ENCODE results near the gene LAMA2. TPM values are rescaled to one million over a fixed set of nuclear protein-coding genes. Genes with fewer than 3 reads are reported as not detected.
"Not testable (repeated sequence)": the region's sequence is repeated elsewhere in the genome, so short reads cannot be mapped to it uniquely, and the experiment has no call there.

The LAMA2 gene
- total RNA-seq, 1 experiment from 2014 or later = 0.28 TPM

- POLR2A ChIA-PET = no interaction called here
- ATAC-seq (no peak), DNase-seq (ENCODE audit: low read depth, low spot score) (no peak)
- Histone ChIP-seq H3K36me3 (ENCODE audit: control insufficient read depth, insufficient read depth, low read length) (no peaks in the 10 kb centered on the region), H3K27ac (ENCODE audit: low read length) (no peak overlapping the region), H3K4me1 (ENCODE audit: control insufficient read depth, insufficient read depth, low read length) (no peaks in the 10 kb centered on the region), H3K4me3 (ENCODE audit: low read depth in 2 of 2, low read length in 2 of 2) (no peak overlapping the region), H3K9me3 (ENCODE audit: control insufficient read depth, insufficient read depth, low read depth, low read length) (no peaks in the 10 kb centered on the region), H3K27me3 (ENCODE audit: control insufficient read depth, insufficient read depth, low read length) (no peaks in the 10 kb centered on the region)
- TF ChIP-seq REST (IDR thresholded peaks at IDR 0.05; ENCODE audit: insufficient read depth in 1 of 2, low read depth in 2 of 2, low read length in 1 of 2) (no peak), CTCF (IDR thresholded peaks at IDR 0.05) (no peak), SIN3A (IDR thresholded peaks at IDR 0.05; ENCODE audit: borderline replicate concordance, insufficient read depth, low read depth, low read length) (no peak), TCF7L2 (IDR thresholded peaks at IDR 0.05; ENCODE audit: low read depth, low read length) (no peak), POLR2AphosphoS5 (IDR thresholded peaks at IDR 0.05; ENCODE audit: low read depth, low read length) (no peak)
- BruUV-seq (replicated peaks) = no TSS peak
- CTCF ChIA-PET = no interaction called here
- in situ Hi-C loops (cut with HindIII; ENCODE audit: low pct_unique_long_range_greater_than_20kb, low sequenced_read_pairs) = no loop called here
- intact Hi-C loops (cut with micrococcal nuclease; ENCODE audit: unreplicated experiment) = no loop called here
Observed at GRCh38 chr6:129164032-129164431, 281.1 kb downstream of the LAMA2 start.

GRCh38 chr6:129172279-129172995 is 289.5 kb downstream of the LAMA2 start:
- H3K36me3 ChIP-seq (ENCODE audit: control insufficient read depth, insufficient read depth, low read length); BruUV-seq (replicated peaks); DNase-seq (ENCODE audit: low read depth, low spot score); H3K27me3 ChIP-seq (ENCODE audit: control insufficient read depth, insufficient read depth, low read length); intact Hi-C loops (cut with micrococcal nuclease; ENCODE audit: unreplicated experiment); in situ Hi-C loops (cut with HindIII; ENCODE audit: low pct_unique_long_range_greater_than_20kb, low sequenced_read_pairs); H3K9me3 ChIP-seq (ENCODE audit: control insufficient read depth, insufficient read depth, low read depth, low read length); CTCF ChIA-PET; POLR2A ChIA-PET; H3K4me1 ChIP-seq (ENCODE audit: control insufficient read depth, insufficient read depth, low read length); ATAC-seq; H3K27ac ChIP-seq (ENCODE audit: low read length): not testable (repeated sequence)
- H3K4me3 ChIP-seq (ENCODE audit: low read depth in 2 of 2, low read length in 2 of 2) = peak overlapping the region; percentile 32 to 41

GRCh38 chr6:129175066-129175465 is 292.1 kb downstream of the LAMA2 start:
- H3K36me3 ChIP-seq (ENCODE audit: control insufficient read depth, insufficient read depth, low read length) = no peaks in the 10 kb centered on the region; the same call in 1 of the 2 replicates
- intact Hi-C loops (cut with micrococcal nuclease; ENCODE audit: unreplicated experiment) = no loop called here
- POLR2A ChIA-PET = no interaction called here
- TF ChIP-seq CTCF (IDR thresholded peaks at IDR 0.05) = no peak
- TF ChIP-seq REST (IDR thresholded peaks at IDR 0.05; ENCODE audit: insufficient read depth in 1 of 2, low read depth in 2 of 2, low read length in 1 of 2) = no peak
- no peak for TF ChIP-seq SIN3A (IDR thresholded peaks at IDR 0.05; ENCODE audit: borderline replicate concordance, insufficient read depth, low read depth, low read length)
- TF ChIP-seq POLR2AphosphoS5 (IDR thresholded peaks at IDR 0.05; ENCODE audit: low read depth, low read length) = no peak
- no peak for TF ChIP-seq TCF7L2 (IDR thresholded peaks at IDR 0.05; ENCODE audit: low read depth, low read length)
- in situ Hi-C loops (cut with HindIII; ENCODE audit: low pct_unique_long_range_greater_than_20kb, low sequenced_read_pairs) = no loop called here
- DNase-seq (ENCODE audit: low read depth, low spot score) (no peak), ATAC-seq (no peak)
- H3K27ac ChIP-seq (ENCODE audit: low read length) = no peak overlapping the region
- no TSS peak for BruUV-seq (replicated peaks)
- peaks cover 2% of the 10 kb centered on the region; the same call in 1 of the 2 replicates for H3K27me3 ChIP-seq (ENCODE audit: control insufficient read depth, insufficient read depth, low read length)
- CTCF ChIA-PET = no interaction called here
- H3K4me3 ChIP-seq (ENCODE audit: low read depth in 2 of 2, low read length in 2 of 2) = no peak overlapping the region
- no peaks in the 10 kb centered on the region for H3K9me3 ChIP-seq (ENCODE audit: control insufficient read depth, insufficient read depth, low read depth, low read length)
- no peaks in the 10 kb centered on the region for H3K4me1 ChIP-seq (ENCODE audit: control insufficient read depth, insufficient read depth, low read length)
